Stimulated activated CD8-positive, alpha-beta memory T cell treated with anti-CD3 and anti-CD28 coated beads, Interleukin-4, amount 100 ng/mL, for 1 hour (primary cell): ENCODE results near the gene NOL3.

Source experiments
- DNase-seq, 2 donors: peaks; one replicate each; pipeline ENCODE4 v3.0.0-alpha.2; 2020; ENCODE audit warnings: low read depth in 2 of 2, low spot score in 1 of 2

NOL3 gene

GRCh38 chr16:67204076-67204475, 33.7 kb downstream of the NOL3 start:
- no peak for DNase-seq

DNA sequence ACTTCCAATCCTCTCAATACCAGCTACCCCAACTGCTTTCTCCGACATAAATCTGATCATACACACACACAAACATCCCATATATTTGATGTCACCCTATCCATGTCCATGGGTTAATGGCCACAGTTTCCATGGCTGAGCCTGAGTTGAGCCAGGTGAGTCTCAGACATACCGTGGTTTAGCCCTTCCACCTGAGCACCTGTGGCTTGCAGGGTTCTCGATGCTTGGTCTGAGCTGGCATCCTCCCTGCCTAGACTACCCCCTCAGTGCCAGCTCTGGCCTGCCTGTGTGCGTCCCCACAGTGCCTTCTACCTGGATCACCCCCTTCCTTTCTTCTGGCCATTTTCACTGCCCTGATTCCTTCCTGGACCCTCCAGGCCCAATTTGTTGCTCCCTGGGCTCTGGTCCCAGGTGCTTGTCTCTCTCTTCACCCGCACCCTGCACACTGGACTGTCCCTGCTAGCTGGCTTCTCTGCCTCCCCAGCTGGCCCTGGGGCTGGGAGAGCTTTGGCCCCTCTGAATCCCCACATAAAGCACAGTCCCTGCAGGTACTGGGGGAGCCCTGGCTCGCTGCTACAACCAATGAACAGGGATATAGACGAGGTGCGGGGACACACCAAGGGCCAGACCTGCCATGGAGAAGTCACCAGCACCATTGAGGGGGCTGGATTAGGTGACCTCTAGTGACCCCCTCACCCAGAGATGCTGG, 35.9 kb downstream of the NOL3 start:
- DNase-seq = no peak

- no peak for DNase-seq
Observed at GRCh38 chr16:67206838-67207248, 36.5 kb downstream of the NOL3 start.

DNA sequence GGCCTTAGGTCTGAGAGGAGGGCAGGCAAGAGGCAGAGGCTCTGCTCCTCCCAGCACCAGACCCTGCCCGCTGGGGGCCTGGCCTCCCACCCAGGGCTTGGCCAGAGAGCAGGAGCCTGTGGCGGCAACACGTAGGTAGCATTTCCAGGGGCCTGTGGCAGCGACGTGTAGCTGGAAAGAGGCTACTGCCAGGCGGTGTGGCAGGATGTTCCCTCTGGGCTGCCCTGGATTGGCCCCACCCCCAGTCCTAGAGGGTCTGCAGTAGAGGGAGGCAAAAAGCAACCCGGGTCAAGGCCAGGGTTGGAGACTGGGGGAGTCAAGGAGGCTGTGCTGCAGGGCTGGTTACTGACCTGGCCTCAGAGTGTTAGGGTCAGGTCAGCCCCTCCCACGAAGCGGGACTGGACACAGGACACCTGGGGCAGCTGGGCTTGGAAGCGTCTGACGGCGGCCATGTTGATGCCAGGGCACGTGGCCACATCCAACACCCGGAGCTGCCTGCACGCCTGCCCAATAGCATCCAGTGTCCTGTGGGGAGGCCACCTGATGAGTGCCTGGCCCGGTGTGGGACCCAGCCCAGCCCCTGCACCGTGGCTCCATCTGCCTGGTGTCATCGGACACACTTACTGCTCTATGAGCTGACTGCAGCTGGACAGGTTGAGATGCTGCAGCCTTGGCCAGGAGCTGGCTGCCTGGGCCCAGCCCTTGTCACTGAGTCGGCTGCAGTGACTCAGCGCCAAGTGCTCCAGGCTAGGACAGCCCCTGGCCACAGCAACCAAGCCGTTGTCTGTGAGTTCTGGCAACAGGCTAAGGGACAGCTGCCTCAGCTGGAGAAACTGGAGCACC, 37.1 kb downstream of the NOL3 start:
- no peak for DNase-seq

GRCh38 chr16:67208154-67208896, 38.0 kb downstream of the NOL3 start:
- no peak for DNase-seq

DNA sequence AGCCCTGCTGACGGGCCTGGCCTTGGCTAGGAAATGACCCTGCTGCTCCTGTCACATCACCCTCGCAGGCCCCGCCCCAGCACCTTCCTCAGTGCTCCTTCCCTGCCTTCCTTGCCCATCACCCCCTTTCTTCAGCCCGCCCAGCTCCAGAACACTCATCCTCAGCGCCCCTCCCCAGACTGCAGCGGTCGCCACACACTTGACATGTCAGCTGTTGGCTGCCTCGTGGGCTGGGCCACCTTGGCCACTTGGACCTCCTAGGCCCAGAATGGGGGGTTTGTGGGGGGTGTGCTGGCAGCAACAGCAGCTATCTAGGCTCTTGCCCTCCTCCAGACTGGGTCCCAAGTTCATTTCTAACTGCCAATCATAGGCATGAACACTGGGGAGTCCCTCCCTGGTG, 39.2 kb downstream of the NOL3 start:
- DNase-seq = no peak

- DNase-seq = no peak
Observed at GRCh38 chr16:67210069-67210937, 40.0 kb downstream of the NOL3 start.

GRCh38 chr16:67211674-67212073, 41.3 kb downstream of the NOL3 start:
- no peak for DNase-seq

DNA sequence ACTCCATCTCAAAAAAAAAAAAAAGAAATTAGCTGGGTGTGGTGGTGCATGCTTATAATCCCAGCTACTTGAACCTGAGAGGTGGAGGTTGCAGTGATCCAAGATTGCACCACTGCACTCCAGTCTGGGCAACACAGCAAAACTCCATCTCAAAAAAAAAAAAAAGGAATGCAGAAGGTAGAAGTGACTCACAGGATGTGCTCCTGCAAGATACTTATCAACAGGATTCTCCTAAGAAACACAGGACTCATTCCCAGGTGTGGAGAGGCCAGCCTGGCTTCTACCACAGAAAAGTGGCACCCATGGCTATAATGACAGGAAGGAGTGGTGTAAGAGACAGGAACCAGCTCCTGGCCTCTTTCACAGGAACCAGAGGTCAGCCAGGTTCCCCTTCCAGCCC, 42.4 kb downstream of the NOL3 start:
- DNase-seq = no peak

DNA sequence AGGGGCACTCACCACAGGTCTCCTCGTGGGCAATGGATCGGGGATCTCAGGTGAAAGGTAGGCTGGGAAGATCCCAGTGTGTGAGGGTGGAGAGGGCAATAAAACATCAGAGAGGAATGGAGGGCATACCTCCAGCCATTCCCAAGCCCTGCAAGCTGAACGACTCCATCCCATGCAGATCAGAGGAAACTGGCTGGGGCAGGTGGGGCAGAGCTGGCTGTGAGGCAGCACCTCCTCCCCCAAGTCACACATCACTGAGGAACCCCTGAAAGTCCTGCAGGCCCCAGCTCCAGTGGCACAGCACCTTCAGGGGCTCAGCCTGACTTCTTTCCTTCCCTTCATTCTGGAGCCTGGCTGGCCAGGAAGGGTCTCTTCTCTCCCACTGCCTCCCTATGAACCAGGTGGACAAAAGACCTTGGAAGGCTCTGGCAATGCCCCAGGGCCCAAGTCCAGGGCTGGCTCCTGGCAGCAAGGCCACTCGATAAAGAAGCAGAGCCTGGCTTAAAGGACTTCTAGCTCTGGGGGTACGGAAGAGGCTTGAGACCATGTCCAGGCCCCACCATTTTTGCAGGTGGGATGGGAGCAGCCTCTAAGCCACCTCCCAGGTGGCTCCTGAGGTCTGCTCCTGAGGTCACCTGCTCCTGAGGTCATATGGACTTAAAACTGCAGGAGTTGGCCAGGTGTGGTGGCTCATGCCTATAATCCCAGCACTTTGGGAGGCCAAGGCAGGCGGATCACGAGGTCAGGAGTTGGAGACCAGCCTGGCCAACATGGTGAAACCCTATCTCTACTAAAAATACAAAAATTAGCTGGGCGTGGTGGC, 43.1 kb downstream of the NOL3 start:
- DNase-seq = no peak

- DNase-seq = no peak
Observed at GRCh38 chr16:67215706-67216105, 45.4 kb downstream of the NOL3 start.

- no peak for DNase-seq
Observed at GRCh38 chr16:67216612-67217490, 46.5 kb downstream of the NOL3 start.

- DNase-seq = no peak
Observed at GRCh38 chr16:67223992-67224391, 53.7 kb downstream of the NOL3 start.
